HG02588 (cell line): ENCODE data around the gene MRPL2.
A peak's percentile ranks its signal among the peaks of the same experiment; 100 is the strongest.

ENCODE experiments used
- ATAC-seq: cut with Tn5 transposase; IDR thresholded peaks from one replicate; pipeline ENCODE4 v1.9.1; 2021; ENCODE audit warnings: mild to moderate bottlenecking, moderate library complexity; ENCODE audit not compliant: unreplicated experiment

The MRPL2 gene

DNA sequence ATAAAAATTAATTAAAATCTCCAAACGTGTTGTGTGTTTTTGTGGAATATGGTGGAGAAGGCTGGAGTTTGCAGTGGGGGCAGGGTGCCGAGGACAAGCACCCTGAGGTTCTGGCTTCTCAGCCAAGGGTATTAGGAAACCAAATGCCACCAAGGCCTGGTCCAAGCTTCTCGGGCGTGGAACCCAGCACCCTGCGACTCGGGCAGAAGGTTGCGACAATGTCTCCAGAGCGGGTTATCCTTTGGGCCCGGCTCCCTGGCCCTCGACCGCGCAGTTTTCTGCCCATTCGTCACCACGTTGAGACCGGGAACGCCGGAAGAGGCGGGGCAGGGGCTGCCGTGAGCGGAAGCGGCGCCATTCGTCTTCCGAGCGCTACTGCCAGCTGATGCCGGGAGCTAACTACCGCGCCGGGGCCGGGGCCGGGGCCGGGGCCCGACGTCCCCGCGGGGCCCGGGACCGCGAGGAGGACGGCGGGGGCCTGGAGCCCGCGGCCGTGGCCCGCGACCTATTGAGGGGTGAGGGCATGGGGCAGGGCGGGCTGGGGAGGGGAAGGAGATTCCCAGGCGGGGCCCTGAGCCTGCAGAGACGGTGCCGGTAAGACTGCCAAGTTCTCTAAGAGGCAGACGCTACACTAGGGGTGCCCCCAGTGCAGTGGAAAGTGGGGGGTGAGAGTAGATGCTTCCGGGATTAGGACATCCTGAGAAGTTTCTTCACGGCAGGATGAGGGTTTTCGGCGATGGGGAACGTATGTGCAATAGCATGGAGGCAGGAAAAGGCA, 37.8 kb downstream of the MRPL2 start, which contains the start of gene RRP36:
RRP36 (plus strand) TSS at position 354 of the 778 bp plus-strand sequence; CDS start at position 386, 32 bp downstream.
- peak; percentile 67 for ATAC-seq

DNA sequence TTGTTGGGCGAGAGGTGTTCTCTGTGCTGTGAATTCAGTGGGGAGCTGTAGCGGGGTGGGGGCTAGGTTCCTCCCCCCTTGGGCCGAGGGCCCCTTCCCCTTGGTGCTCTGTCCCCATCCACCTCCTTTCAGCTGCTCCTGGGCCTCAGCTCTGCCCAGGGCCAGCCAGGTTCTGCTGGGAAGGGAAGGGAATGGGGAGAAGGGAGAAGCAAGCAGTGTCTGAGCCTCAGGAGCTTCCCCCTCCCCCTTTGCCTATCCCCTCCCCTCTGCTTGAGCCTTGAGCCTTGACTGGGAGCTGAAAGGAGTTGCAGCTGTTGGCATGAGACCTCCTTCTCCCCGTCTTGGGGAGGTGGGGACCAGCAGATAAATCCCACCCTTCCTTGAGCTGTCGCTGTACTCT, 38.4 kb downstream of the MRPL2 start:
- ATAC-seq = no peak

DNA sequence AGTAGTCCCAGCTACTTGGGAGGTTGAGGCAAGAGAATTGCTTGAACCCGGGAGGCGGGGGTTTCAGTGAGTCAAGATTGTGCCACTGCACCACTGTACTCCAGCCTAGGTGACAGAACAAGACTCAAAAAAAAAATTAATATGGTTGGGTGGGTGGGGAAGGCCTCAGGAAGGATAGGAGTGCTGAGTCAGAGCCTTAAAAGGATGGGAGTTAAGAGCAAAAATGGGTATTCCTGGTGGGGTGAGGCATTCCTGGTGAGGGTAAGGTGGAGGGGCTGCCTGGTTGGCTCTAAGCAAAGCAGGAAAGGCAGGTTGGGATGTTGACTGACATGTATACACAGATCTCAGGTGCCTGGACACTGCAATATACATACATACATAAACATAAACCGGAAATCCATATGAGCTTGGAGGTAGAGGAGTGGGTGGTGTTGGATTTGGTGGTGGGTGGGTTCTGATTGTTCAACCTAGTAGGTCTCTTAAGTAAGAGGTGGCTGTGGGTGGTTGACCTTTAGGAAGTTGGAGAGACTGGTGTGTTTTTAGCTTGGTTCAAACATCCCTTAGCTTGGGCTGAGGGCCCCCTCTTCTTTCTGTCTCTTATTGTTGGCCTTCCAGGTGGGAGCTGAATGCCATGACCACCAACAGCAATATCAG, 39.1 kb downstream of the MRPL2 start:
- no peak for ATAC-seq

DNA sequence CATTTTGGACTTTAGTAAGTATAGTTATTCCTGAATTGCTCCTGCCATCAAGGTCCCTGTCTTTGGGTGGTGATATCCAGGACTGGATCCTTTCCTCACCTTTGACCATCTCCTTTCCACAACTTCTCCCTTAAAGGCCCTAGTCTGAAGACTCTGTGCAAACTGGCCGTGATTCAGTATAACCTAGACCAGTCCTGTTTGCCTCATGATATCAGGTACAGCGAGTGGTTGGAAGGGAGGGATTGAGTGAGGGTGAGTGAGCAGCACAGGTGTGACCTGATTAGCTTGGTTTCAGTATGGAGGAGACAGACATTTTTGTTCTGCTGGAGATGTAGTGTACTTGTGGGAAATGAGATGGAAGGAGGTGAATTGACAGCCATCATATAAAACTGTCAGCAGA, 40.1 kb downstream of the MRPL2 start:
- no peak for ATAC-seq

DNA sequence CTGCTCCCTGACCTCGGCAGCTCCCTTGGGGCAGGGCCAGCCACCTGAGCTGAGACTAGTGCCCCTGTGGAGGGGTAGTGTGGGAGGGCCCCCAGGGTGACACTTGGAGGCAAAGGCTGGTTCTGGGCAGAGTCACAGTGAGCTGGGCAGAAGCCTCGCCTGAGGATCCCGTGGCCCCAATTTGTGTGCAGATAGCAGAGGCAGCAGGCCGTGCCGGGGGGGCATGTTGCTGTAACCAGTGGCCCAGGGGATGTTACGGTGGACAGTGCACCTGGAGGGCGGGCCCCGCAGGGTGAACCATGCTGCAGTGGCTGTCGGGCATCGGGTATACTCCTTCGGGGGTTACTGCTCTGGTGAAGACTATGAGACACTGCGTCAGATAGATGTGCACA, 42.3 kb downstream of the MRPL2 start:
- ATAC-seq = no peak

DNA sequence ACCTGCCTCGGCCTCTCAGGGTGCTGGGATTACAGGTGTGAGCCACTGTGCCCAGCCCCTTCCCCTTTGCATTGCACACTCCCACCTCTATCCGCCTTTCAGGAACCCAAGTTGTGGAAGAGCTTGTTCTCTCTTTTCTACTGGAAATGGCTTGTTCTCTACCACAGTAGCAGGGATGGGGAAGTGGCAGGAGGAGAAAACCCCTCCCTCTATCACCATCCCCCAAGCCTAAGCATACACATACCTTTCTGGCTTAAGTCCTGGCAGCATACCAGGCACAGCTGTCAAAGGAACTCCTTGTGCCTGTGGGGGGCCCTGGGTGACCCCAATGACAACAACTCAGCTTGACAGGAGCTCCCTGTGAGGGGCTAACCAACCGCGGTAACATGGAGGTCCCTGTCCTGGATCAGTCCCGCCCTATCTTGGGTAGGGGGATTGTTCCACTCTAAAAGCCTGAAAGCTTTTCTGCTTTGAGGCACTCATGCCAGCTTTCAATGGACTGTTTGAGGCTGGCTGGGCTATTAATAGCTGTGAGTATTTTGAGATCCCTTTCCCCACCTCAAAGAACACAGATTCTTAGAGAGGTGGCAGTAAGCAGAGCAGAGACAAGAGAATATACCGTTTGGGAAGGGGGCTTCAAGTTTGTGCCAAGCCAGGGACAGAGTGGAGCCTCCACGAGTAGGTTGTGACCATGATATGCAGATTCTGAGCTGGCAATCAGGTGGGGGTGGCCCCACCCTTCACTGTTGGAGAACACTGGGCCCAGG, 42.9 kb downstream of the MRPL2 start:
- no peak for ATAC-seq

DNA sequence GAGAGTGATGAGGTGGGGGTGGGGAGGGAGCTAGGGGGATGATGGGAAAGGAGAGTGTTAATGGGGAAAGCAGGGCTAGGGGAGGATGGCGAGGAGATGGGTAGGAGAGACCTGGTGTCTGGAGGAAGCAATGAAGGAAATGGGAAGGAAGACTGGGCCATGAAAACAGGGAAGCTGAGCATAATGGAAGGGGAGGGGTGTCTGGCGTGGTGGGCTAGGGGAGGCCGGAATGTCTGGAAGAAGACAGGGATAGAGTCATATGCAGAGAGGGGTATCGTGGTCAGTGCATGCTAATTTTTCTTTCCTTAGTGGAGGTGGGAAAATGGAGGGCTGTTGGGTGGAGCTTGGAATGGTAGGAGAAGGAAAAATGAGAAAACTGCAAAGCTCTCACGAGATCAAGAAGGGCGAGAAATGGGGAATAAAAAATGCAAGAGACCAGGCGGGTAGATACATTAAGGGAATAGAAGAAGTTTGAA, 44.8 kb downstream of the MRPL2 start:
- no peak for ATAC-seq

DNA sequence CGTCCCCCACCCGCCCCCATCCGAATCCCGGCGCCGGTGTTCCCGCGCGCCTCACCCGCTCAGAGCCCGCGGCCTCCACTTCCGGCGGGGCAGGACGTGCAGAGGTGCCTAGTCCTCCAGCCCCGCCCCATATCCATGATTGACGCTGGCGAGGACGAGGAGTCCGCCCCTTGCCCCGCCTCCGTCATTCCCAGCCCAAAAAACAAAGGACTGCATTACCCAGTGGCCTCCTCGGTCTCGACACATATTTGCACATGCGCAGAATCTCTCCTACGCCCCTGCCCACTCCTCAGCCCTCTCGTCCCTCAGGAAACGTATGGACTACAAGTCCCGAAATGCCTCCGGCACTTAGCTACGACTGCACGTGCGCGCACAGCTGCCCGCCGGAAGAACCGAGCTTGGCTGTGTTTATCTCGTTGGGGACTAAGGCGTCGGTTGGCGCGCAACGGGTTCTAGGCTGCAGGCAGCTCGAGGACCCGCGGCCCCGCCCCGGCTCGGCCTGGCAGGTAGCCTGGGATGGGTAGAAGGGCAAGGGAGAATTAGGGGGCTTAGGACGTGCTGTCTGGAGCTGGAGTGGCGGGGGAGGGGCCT, 45.3 kb downstream of the MRPL2 start, which contains the start of the genes KLHDC3 and MEA1:
KLHDC3 (plus strand) TSS at position 407 of the 591 bp plus-strand sequence. CDS start 2,944 bp downstream, outside the sequence.
MEA1 (minus strand) TSS at position 104 of the 591 bp plus-strand sequence. CDS start 133 bp downstream, outside the sequence.
- ATAC-seq = peak; percentile 94

DNA sequence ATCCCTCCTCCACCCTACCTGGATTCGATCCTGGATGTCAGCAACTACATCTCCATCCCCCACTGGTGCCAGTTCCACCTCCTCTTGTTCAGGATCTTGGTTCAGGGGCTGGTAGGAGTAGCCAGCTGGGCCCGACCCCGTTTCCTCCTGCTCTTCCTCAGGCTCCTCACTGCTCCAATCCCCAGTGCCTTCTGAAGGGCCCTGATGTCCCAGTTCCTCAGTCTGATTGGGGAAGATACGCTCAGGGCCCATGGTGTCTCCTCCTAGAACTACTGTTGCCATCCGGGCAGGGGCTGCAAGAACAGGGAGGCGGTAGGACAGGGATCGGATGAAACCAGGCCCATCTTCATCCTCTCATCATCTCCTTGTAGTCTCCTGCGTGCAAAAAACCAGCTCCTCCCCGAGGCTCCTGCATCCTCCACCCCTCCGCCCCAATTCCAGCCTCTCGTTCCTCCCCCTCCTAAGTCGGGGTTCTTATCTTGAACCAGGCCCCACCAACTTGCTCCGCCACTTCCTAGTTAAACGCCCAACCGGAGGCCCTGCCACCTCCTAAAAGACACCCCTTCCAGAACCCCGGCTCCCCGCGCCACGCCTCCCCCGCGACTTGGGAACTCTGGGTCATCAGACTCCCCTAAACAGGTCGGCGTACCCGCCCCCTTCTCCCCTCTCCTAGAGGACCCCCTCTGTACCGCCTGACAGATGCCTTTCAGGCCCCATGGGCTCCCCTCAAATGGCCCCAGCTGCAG, 46.0 kb downstream of the MRPL2 start:
- ATAC-seq = no peak

DNA sequence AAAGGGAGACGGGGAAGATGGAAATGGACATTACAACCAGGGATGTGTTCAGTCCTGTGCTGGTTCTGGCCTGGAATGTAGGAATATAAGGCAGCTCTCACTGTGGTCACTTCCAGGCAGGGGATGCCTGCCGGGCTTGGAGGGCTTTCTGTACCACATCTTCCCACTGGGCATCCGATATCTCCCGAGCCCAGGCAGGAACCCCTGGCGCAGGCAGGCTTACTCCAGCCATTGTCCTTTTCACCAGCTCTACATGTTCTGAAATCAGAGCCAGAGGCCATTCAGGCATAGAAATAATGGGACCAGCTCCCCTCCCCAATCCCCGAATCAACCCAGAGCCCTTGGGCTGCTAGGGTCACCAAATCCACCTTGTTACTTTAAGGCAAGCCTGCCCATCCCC, 46.9 kb downstream of the MRPL2 start:
- ATAC-seq = no peak

DNA sequence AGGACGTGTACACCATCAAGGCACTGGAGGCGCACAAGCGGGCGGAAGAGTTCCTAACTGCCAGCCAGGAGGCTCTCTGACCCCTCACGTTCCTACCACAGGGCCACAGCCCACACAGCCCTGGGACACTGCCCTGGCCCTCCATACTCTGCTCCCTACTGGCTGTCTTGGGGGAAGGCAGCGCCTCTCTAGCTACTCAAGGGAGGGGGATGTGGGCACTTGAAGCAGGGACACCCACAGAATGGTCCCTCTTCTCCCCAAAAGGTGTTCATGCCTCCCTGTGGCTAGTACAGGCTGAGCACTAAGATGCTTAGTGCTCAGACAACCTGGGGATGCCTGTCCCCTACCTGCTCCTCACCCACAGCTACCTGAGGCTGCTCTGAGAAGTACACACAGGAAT, 48.0 kb downstream of the MRPL2 start:
- ATAC-seq = no peak

DNA sequence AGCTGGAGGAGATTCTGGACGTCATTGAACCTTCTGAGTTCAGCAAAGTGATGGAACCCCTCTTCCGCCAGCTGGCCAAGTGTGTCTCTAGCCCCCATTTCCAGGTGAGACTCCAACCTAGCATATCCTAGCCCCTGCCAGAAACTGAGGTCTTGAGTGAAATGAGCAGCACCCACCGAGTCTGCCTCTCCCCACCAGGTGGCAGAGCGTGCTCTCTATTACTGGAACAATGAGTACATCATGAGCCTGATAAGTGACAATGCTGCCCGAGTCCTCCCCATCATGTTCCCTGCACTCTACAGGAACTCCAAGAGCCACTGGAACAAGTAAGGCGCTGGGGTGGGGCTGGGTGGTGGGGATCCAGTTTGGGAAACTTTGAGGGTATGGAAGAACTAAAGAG, 50.1 kb downstream of the MRPL2 start:
- no peak for ATAC-seq

DNA sequence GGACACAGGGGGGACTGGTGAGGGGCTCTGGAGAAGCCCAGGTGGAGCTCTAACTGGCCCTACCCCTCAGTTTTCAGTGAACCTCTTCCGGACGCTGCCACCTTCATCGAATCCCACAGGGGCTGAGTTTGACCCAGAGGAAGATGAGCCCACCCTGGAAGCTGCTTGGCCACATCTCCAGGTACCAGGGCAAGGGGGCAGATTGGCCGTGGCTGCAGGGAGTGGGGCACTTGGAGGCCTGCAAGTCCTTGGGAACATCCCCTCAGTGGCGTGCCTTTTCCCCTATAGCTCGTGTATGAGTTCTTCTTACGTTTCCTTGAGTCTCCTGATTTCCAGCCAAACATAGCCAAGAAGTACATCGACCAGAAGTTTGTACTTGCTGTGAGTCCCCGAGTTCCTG, 52.1 kb downstream of the MRPL2 start:
- ATAC-seq = no peak

DNA sequence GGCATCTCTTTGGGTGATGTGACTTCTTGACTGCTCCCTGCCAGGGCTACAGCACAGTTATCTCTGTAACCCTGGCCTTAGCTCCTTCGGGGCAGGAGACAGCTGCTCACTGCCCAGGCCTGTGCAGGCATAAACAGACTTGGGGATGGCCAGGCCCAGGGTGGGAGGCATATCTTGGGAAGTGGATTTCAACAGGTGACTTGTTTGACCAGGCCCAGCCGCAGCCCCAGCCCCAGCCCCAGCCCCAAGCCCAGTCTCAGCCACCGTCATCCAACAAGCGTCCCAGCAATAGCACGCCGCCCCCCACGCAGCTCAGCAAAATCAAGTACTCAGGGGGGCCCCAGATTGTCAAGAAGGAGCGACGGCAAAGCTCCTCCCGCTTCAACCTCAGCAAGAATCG, 53.0 kb downstream of the MRPL2 start:
- no peak for ATAC-seq

DNA sequence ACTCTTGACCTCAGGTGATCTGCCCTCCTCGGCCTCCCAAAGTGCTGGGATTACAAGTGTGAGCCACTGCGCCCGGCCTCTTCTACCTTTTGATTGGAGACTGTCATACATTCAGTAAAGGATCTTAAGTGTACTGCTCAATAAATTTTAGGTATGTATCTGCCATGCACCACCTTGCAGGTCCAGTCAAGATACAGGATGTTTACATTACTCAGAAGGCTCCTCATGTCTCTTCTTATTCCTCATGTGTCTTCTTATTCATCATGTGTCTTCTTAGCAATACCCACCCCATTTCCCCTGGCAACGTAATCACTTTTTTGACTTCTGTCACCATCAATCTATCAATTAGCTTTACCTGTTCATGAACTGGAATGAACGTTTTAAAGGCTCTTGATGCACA, 53.4 kb downstream of the MRPL2 start:
- no peak for ATAC-seq
